HEK293 (cell line): Measurements from ENCODE around the gene ESR2.

Experiments
- CTCF ChIA-PET: fragments of 350-600 bp; formaldehyde crosslinking; extraction: SDS; loops from one replicate; lab custom pipeline; 2021; ENCODE audit warnings: antibody characterized with exemption; lab: Yijun Ruan, JAX
- POLR2A ChIA-PET: fragments of 300-600 bp; formaldehyde crosslinking; extraction: SDS; loops from one replicate; lab custom pipeline; 2020; ENCODE audit warnings: antibody characterized with exemption, inconsistent platforms; lab: Yijun Ruan, JAX
- H3K27ac ChIP-seq: fragments of 200-500 bp; sonication (Bioruptor generic); 2 replicates; pipeline ENCODE4 v1.5.1; 2014; ENCODE audit warnings: low read depth, low read length, control low read depth, inconsistent platforms; ENCODE audit errors: extremely low read depth
- H3K36me3 ChIP-seq, 2 experiments: fragments of 200-500 bp in 1 of 2; sonication (Bioruptor generic) in 1 of 2; 1 replicate in 1 of 2; 2 replicates in 1 of 2; pipeline ENCODE4 v1.5.1; 2014 to 2017; ENCODE audit warnings: inconsistent platforms in 2 of 2, low read length in 2 of 2; ENCODE audit not compliant: control insufficient read depth in 2 of 2, insufficient read depth in 1 of 2
- H3K4me1 ChIP-seq: fragments of 200-500 bp; sonication (Bioruptor generic); 2 replicates; pipeline ENCODE4 v1.5.1; 2014; ENCODE audit warnings: mild to moderate bottlenecking, low read length, inconsistent platforms; ENCODE audit not compliant: control insufficient read depth, insufficient read depth
- H3K4me3 ChIP-seq: 2 replicates; pipeline ENCODE4 v1.5.1; 2011; ENCODE audit warnings: low read depth, mild to moderate bottlenecking, control low read depth, low read length, moderate library complexity
- H3K9me3 ChIP-seq: fragments of 200-500 bp; sonication (Bioruptor generic); 2 replicates; pipeline ENCODE4 v1.5.1; 2014; ENCODE audit warnings: low read depth, low read length, inconsistent platforms; ENCODE audit not compliant: control insufficient read depth, insufficient read depth
- HOXD13 ChIP-seq: sonication (generic); formaldehyde crosslinking; IDR thresholded peaks from 2 replicates; pipeline ENCODE4 v1.8.0; 2022; ENCODE audit warnings: missing genetic modification reagents, borderline replicate concordance
- PRDM10 ChIP-seq: fragments of 450-650 bp; formaldehyde crosslinking; IDR thresholded peaks from 2 replicates; pipeline ENCODE4 v1.5.1; 2016; ENCODE audit warnings: missing biosample characterization, missing genetic modification characterization
- RBAK ChIP-seq: fragments of 450-650 bp; formaldehyde crosslinking; IDR thresholded peaks from 2 replicates; pipeline ENCODE4 v1.5.1; 2016; ENCODE audit warnings: missing biosample characterization, missing genetic modification characterization
- REST ChIP-seq: fragments of 450-650 bp; formaldehyde crosslinking; IDR thresholded peaks from 2 replicates; pipeline ENCODE4 v1.5.1; 2016; ENCODE audit warnings: missing biosample characterization, missing genetic modification characterization
- YY2 ChIP-seq: fragments of 450-650 bp; formaldehyde crosslinking; IDR thresholded peaks from 2 replicates; pipeline ENCODE4 v1.5.1; 2016; ENCODE audit warnings: missing biosample characterization, missing genetic modification characterization
- ZBTB20 ChIP-seq: fragments of 450-650 bp; formaldehyde crosslinking; IDR thresholded peaks from 2 replicates; pipeline ENCODE4 v1.5.1; 2016; ENCODE audit warnings: missing biosample characterization, missing genetic modification characterization
- ZBTB44 ChIP-seq: fragments of 450-650 bp; IDR thresholded peaks from 2 replicates; pipeline ENCODE4 v1.5.1; 2018; ENCODE audit warnings: missing biosample characterization, mild to moderate bottlenecking, missing genetic modification characterization
- ZNF112 ChIP-seq: fragments of 450-650 bp; formaldehyde crosslinking; IDR thresholded peaks from 2 replicates; pipeline ENCODE4 v1.5.0; 2017; ENCODE audit warnings: missing biosample characterization, missing genetic modification characterization
- ZNF138 ChIP-seq: fragments of 450-650 bp; formaldehyde crosslinking; IDR thresholded peaks from 2 replicates; pipeline ENCODE4 v1.5.1; 2016; ENCODE audit warnings: missing biosample characterization, missing genetic modification characterization, borderline replicate concordance
- ZNF19 ChIP-seq: fragments of 450-650 bp; formaldehyde crosslinking; IDR thresholded peaks from 2 replicates; pipeline ENCODE4; 2016; ENCODE audit warnings: missing biosample characterization, missing genetic modification characterization, low read depth
- ZNF37A ChIP-seq: fragments of 450-650 bp; IDR thresholded peaks from 2 replicates; pipeline ENCODE4 v1.5.1; 2018; ENCODE audit warnings: missing biosample characterization, missing genetic modification characterization
- ZNF473 ChIP-seq: fragments of 450-650 bp; formaldehyde crosslinking; IDR thresholded peaks from 2 replicates; pipeline ENCODE4 v1.5.1; 2017; ENCODE audit warnings: missing biosample characterization, missing genetic modification characterization
- ZNF513 ChIP-seq: fragments of 450-650 bp; IDR thresholded peaks from 2 replicates; pipeline ENCODE4 v1.5.1; 2018; ENCODE audit warnings: missing biosample characterization, missing genetic modification characterization
- ZNF548 ChIP-seq: fragments of 450-650 bp; formaldehyde crosslinking; IDR thresholded peaks from 2 replicates; pipeline ENCODE4 v1.5.1; 2016; ENCODE audit warnings: missing biosample characterization, missing genetic modification characterization
- ZNF585B ChIP-seq: fragments of 450-650 bp; formaldehyde crosslinking; IDR thresholded peaks from 2 replicates; pipeline ENCODE4 v1.5.1; 2016; ENCODE audit warnings: missing biosample characterization, missing genetic modification characterization
- ZNF610 ChIP-seq: fragments of 450-650 bp; formaldehyde crosslinking; IDR thresholded peaks from 2 replicates; pipeline ENCODE4 v1.5.1; 2016; ENCODE audit warnings: missing biosample characterization, missing genetic modification characterization, borderline replicate concordance
- ZNF660 ChIP-seq: fragments of 450-650 bp; IDR thresholded peaks from 2 replicates; pipeline ENCODE4 v1.5.1; 2018; ENCODE audit warnings: missing biosample characterization, mild to moderate bottlenecking, missing genetic modification characterization
- ZNF677 ChIP-seq: fragments of 450-650 bp; IDR thresholded peaks from 2 replicates; pipeline ENCODE4 v1.5.0; 2018; ENCODE audit warnings: missing biosample characterization, mild to moderate bottlenecking, missing genetic modification characterization, moderate library complexity
- ZNF843 ChIP-seq: fragments of 450-650 bp; formaldehyde crosslinking; IDR thresholded peaks from 2 replicates; pipeline ENCODE4 v1.5.1; 2016; ENCODE audit warnings: missing biosample characterization, missing genetic modification characterization
- TF ChIP-seq, protein P1 (sequence below): fragments of 450-650 bp; formaldehyde crosslinking; IDR thresholded peaks from 2 replicates; pipeline ENCODE4 v1.5.1; 2017; ENCODE audit warnings: missing biosample characterization, missing genetic modification characterization

The ESR2 gene

GRCh38 chr14:64213853-64214570 lies 80.2 kb downstream of the ESR2 start:
- CTCF ChIA-PET, result interaction anchor here (0.6 kb wide), 1 partner anchor 54 kb away, joined by 3 read pairs; no protein-coding TSS in a partner anchor
- H3K27ac ChIP-seq, result no peak overlapping the region
- H3K9me3 ChIP-seq, result no peaks in the 10 kb centered on the region
- H3K4me3 ChIP-seq, result no peak overlapping the region
- peaks cover 0 to 80% of the 10 kb centered on the region in 2 experiments; a peak in 2 of 3 replicates for H3K36me3 ChIP-seq
- POLR2A ChIA-PET, result interaction anchor here (0.6 kb wide), 1 partner anchor 290 kb away, joined by 6 read pairs; no protein-coding TSS in a partner anchor
- H3K4me1 ChIP-seq, result no peaks in the 10 kb centered on the region
- TF ChIP-seq RBAK (no peak), ZNF473 (no peak), ZNF548 (no peak), PRDM10 (tag by site-specific recombination) (no peak), ZNF677 (tag by site-specific recombination) (no peak), ZNF112 (no peak), ZBTB20 (tag by site-specific recombination) (no peak), ZBTB44 (tag by site-specific recombination) (no peak), ZNF513 (tag by site-specific recombination) (no peak), ZNF843 (tag by site-specific recombination) (no peak), HOXD13 (CRISPR knock-in tag) (no peak), ZNF138 (no peak), ZNF660 (tag by site-specific recombination) (no peak), YY2 (tag by site-specific recombination) (no peak), ZNF19 (tag by site-specific recombination) (no peak), ZNF585B (tag by site-specific recombination) (no peak), ZNF610 (no peak)
- TF ChIP-seq, protein P1, sequence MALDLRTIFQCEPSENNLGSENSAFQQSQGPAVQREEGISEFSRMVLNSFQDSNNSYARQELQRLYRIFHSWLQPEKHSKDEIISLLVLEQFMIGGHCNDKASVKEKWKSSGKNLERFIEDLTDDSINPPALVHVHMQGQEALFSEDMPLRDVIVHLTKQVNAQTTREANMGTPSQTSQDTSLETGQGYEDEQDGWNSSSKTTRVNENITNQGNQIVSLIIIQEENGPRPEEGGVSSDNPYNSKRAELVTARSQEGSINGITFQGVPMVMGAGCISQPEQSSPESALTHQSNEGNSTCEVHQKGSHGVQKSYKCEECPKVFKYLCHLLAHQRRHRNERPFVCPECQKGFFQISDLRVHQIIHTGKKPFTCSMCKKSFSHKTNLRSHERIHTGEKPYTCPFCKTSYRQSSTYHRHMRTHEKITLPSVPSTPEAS (tag by site-specific recombination), result no peak

DNA sequence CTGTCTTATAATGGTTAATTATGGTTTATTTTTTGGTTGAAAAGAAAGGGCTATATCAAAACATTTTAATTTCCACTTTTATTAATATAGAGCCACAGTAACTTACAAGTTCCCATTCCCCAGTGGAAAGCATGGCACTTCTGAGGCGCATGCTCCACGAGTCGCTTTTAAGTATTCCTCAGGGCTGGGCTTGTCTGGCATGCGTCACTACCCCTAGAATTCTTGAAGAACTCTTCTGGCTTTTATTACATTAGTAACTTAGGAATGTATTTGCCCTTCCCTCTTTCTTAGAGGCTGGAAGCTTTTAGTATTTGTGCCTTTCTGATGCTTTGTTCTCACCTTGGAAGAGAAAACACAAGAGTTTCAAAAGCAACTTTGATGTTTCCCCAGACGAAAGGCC lies 81.1 kb downstream of the ESR2 start:
- CTCF ChIA-PET, result interaction anchor here (0.6 kb wide), 1 partner anchor 53 kb away, joined by 3 read pairs; no protein-coding TSS in a partner anchor
- Histone ChIP-seq H3K27ac (no peak overlapping the region), H3K9me3 (no peaks in the 10 kb centered on the region), H3K4me3 (no peak overlapping the region), H3K4me1 (no peaks in the 10 kb centered on the region), H3K36me3 (peaks cover 0 to 81% of the 10 kb centered on the region in 2 experiments; a peak in 2 of 3 replicates)
- POLR2A ChIA-PET, result no interaction called here
- no peak for TF ChIP-seq ZNF37A (tag by site-specific recombination)
- TF ChIP-seq REST (tag by site-specific recombination), result no peak
- TF ChIP-seq, all 188 proteins: peak for 0
